ENCODE measurements around the gene LDLRAP1.

Gene LDLRAP1

GRCh38 chr1:25524568-25525360 lies 18.6 kb upstream of the LDLRAP1 start:
- DNase-seq (ENCODE audit: low spot score), result no peak

DNA sequence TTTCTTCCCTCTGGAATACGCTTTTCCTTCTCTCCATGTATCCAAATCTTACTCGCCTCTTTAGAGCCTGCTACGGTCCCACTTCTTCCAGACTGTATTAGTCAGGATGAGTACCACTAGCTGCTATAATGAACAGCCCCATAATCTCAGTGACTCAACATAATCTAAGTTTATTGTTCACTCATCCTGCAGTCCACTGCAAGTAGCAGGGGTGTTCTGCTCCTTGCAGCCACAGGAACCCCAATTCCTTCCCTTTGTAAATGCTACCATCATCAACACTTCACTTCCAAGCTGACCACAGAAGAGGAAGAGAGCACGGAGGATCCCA lies 18.1 kb upstream of the LDLRAP1 start:
- DNase-seq (ENCODE audit: low spot score), result no peak

DNA sequence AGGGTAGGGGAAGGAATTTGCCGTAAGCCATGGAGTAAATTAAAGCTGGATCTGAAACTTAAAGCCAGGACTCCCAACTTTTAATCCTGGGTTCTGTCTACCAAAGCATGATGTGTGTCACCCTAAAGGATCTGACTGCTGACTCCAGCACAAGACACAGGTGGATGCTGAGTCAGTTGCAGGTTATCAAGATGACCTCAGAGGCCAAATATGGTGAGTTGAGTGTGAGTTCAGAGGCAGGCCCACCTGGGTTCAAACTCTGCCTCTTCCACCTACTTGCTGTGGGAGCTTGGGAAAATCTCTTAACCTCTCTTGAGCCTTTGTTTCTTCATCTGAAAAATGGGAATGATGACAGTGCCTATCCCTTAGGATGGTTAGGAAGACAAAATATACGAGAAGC lies 16.7 kb upstream of the LDLRAP1 start:
- DNase-seq (ENCODE audit: low spot score), result no peak

DNA sequence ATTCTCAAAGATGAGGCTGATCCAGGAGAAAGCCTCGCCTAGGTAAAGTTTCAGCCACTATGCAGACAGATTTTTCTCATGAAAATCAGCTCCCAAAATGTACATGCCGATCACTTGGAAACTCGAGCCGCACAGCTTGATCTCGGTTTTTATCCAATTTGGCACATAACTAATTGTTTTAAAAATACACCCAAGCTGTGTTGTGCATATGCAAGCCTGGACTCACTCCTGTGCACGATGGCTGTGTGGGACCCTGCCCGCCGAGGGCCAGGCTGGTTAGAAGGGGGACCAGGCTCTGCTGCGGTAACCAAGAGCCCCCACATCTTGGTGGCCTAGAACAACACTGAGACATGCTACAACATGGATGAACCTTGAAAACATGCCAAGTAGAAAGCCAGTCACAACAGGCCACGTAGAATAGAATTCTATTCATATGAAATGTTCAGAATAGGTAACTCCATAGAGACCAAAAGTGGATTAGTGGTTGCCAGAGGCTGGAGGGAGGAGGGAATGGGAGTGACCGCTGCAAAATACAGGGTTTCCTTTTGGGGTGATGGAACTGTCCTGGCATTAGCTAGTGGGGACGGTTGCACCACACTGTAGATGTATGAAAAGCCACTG lies 16.1 kb upstream of the LDLRAP1 start:
- DNase-seq (ENCODE audit: low spot score), result no peak

DNA sequence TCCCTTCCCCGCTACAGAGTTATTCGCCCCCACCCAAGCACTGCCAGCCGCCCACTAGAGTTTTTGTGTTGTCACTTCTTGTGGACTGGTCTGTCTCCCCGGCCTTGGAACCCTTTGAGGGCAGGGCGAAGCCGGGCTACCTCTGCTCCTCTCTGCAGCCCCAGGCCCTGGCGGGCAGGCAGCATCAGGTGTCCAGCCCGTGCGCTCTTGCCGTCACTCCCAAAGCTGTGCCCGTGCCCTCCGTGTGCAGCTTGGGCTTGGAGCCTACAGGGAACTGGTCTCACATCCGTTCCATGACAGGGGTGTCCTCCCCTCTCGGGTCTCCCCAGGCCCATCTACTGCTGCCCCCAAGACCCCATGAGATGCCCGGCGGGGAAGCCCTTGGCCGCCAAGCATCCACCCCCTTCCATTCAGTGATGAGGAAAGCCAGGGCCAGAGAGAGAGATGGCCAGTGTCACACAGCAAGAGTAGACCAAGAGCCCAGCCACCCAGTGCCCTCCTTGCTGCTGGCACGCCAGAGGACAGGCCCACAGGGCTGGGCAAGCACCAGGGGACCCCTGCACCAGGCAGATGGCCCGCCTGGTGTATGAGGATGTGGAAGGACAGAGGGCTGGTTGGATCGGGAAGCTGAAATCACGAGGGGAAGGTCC lies 15.3 kb upstream of the LDLRAP1 start:
- DNase-seq (ENCODE audit: low spot score), result no peak

- no peak for DNase-seq (ENCODE audit: low spot score)
These were observed 14.4 kb upstream of the LDLRAP1 start for GRCh38 chr1:25528881-25529517.

GRCh38 chr1:25529518-25530185 lies 13.8 kb upstream of the LDLRAP1 start:
- no peak for DNase-seq (ENCODE audit: low spot score)

GRCh38 chr1:25530186-25531081 lies 13.0 kb upstream of the LDLRAP1 start:
- no peak for DNase-seq (ENCODE audit: low spot score)

DNA sequence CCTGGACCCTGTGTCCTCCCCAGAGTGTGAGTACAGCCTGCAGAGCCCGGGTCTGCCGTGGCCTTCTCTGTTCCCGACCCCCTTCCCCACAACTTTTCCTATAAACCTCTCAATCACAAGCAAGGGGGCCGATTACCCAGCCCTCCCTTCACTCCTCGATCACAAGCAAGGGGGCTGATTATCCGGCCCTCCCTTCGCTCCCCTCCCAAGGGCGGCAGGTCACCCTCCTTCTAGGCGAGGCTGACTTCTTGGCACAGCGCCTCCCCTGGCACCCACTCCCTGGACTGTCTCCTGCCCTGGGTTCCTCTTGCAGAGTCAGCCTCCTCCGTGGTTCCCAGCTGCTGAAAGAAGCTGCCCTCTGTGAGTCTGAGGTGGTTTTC lies 12.3 kb upstream of the LDLRAP1 start:
- no peak for DNase-seq (ENCODE audit: low spot score)

DNA sequence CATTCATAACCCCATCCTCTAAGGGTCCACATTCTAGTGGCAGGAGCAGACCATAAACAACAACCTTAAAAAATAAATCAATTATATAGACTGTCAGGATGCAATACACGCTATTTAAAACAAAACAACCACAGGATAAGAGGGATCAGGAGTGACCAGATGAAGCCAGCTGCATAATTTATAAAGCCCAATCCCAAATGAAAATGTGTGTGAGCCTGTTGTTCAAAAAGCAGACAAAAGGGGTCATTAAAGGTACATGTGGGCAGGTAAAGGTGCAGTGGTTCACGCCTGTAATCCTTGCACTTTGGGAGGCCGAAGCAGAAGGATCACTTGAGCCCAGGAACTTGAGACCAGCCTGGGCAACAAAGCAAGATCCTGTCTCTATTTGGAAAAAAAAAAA lies 10.4 kb upstream of the LDLRAP1 start:
- DNase-seq (ENCODE audit: low spot score), result no peak

DNA sequence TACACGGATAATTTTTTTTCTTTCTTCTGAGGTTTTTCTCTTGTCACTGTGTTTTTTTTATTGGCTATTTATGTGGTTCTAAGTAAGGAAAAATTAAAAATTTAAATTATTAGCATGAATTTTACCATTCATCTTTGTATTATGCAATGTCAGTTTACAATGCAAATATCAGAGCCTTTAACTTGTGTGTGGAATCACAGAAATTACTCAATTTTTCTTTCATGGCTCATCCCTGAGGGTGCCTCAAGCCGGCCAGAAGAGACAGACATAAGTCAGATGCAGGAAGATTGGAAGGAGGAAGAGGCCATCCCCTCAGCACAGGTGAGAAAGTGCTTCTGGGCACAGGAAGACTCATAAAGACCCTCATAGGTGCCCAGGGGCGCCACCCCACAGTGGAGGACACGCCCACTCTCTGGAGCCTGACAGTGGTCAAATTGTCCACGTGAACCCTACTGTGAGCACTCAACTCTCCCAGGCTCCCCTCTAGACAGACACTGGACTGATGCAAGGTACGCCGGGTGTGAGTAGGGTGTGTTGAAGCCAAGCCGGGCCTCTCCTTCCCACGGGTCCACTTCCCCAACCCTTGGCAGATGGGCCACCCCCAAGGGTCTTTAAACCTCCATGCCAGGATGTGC lies 9.5 kb upstream of the LDLRAP1 start:
- no peak for DNase-seq (ENCODE audit: low spot score)

GRCh38 chr1:25534410-25534788 lies 9.0 kb upstream of the LDLRAP1 start:
- no peak for DNase-seq (ENCODE audit: low spot score)

GRCh38 chr1:25536124-25536523 lies 7.3 kb upstream of the LDLRAP1 start:
- DNase-seq (ENCODE audit: low spot score), result no peak

- no peak for DNase-seq (ENCODE audit: low spot score)
These were observed 6.1 kb upstream of the LDLRAP1 start for GRCh38 chr1:25537153-25537831.

GRCh38 chr1:25538191-25538767 lies 5.1 kb upstream of the LDLRAP1 start:
- no peak for DNase-seq (ENCODE audit: low spot score)

GRCh38 chr1:25540750-25541342 lies 2.6 kb upstream of the LDLRAP1 start:
- DNase-seq (ENCODE audit: low spot score), result no peak

DNA sequence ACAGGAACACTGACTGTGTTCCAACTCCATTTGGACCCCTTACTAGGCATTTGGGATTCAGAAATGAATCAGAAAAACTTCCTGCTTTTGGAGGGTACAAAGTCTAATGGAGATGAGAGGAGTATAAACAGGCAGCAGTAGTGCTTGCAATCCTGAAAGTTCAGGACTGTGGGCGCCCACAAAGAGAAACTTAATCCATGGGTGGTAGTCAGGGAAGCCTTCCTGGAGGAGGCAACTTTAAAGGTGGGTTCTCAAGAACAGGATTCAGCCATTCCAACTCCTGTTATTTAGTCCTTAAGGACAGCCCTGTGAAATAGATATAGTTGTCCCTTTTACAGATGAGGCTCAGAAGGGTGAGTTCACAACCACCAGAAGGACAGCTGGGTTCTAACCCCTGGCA lies 2.0 kb upstream of the LDLRAP1 start:
- no peak for DNase-seq (ENCODE audit: low spot score)

GRCh38 chr1:25541889-25542658 lies 1.3 kb upstream of the LDLRAP1 start:
- DNase-seq (ENCODE audit: low spot score), result no peak

DNA sequence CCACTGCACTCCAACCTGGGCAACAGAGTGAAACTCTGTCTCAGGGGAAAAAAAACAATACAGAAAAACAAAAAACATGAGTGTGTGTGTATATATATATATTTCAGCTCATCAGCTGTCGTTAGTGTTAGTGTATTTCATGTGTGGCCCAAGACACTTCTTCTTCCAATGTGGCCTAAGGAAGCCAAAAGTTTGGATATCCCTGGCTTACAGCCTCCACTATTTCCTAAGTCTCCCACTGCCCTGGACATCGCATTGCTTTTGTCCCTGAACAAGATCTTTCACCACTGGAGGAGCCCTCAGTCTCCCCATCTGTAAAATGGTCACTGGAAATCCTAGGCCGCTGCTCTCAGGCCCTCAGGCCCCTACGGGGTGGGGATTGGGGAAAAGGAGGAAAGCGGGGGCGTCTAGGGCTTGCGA lies 391 bp upstream of the LDLRAP1 start:
- DNase-seq (ENCODE audit: low spot score), result no peak
